Lower leg skin (tissue), 3 donors: Measurements from ENCODE around the gene ASCC1.

Experiments
- CTCF ChIP-seq, 3 donors: fragments of 450-650 bp; IDR thresholded peaks; one replicate each; pipeline ENCODE4 v1.5.1; 2016; ENCODE audit warnings: antibody characterized with exemption in 3 of 3, mild to moderate bottlenecking in 3 of 3, moderate library complexity in 2 of 3
- POLR2A ChIP-seq, 2 donors: fragments of 450-650 bp; IDR thresholded peaks; one replicate each; pipeline ENCODE4 v1.6.1; 2016 to 2017; ENCODE audit warnings: antibody characterized with exemption in 2 of 2, mild to moderate bottlenecking in 1 of 2, moderate library complexity in 1 of 2

- TF ChIP-seq CTCF (IDR thresholded peaks at IDR 0.05) (no peak), POLR2A (IDR thresholded peaks at IDR 0.05) (no peak)
Observed at GRCh38 chr10:72068901-72069446, 147.1 kb downstream of the ASCC1 start.
